ENCODE measurements around the gene LRRC1.

LRRC1 gene

GRCh38 chr6:53924821-53925422 lies 130.1 kb downstream of the LRRC1 start:
- in situ Hi-C loops (cut with MboI; ENCODE audit: low sequenced_read_pairs) = no loop called here
- DNase-seq (ENCODE audit: low spot score in 2 of 2) = no peak

GRCh38 chr6:53925891-53926290 lies 131.1 kb downstream of the LRRC1 start:
- Histone ChIP-seq H3K4me3 (no peak overlapping the region), H3K27me3 (ENCODE audit: low read depth) (no peaks in the 10 kb centered on the region), H3K4me1 (peaks cover 35% of the 10 kb centered on the region), H3K36me3 (replicated peaks) (peaks cover 2% of the 10 kb centered on the region; the same call in 1 of the 2 replicates), H3K9me3 (no peaks in the 10 kb centered on the region)
- in situ Hi-C loops (cut with MboI; ENCODE audit: low sequenced_read_pairs) = no loop called here
- no peak for DNase-seq (ENCODE audit: low spot score in 2 of 2)

More at GRCh38 chr6:53924821-53925422, 130.1 kb downstream of the LRRC1 start:
- peaks cover 2% of the 10 kb centered on the region; the same call in 1 of the 2 replicates for H3K36me3 ChIP-seq (replicated peaks)
- no peaks in the 10 kb centered on the region for H3K9me3 ChIP-seq
- no peak overlapping the region for H3K4me3 ChIP-seq
- no peaks in the 10 kb centered on the region for H3K27me3 ChIP-seq (ENCODE audit: low read depth)
- peaks cover 44% of the 10 kb centered on the region for H3K4me1 ChIP-seq

- Histone ChIP-seq H3K27me3 (ENCODE audit: low read depth) (no peaks in the 10 kb centered on the region), H3K9me3 (no peaks in the 10 kb centered on the region), H3K4me1 (peaks cover 29% of the 10 kb centered on the region), H3K4me3 (no peak overlapping the region), H3K36me3 (replicated peaks) (peaks cover 2% of the 10 kb centered on the region; the same call in 1 of the 2 replicates)
- DNase-seq (ENCODE audit: low spot score in 2 of 2) = no peak
- in situ Hi-C loops (cut with MboI; ENCODE audit: low sequenced_read_pairs) = no loop called here
Observed at GRCh38 chr6:53926505-53926904, 131.7 kb downstream of the LRRC1 start.

- Histone ChIP-seq H3K27me3 (ENCODE audit: low read depth) (no peaks in the 10 kb centered on the region), H3K4me3 (no peak overlapping the region), H3K9me3 (no peaks in the 10 kb centered on the region), H3K36me3 (replicated peaks) (peaks cover 2% of the 10 kb centered on the region; the same call in 1 of the 2 replicates), H3K4me1 (peaks cover 7% of the 10 kb centered on the region)
- DNase-seq (ENCODE audit: low spot score in 2 of 2) = no peak
- in situ Hi-C loops (cut with MboI; ENCODE audit: low sequenced_read_pairs) = no loop called here
Observed at GRCh38 chr6:53928641-53929040, 133.8 kb downstream of the LRRC1 start.

GRCh38 chr6:53929041-53929820 lies 134.4 kb downstream of the LRRC1 start:
- H3K4me3 ChIP-seq = no peak overlapping the region
- peaks cover 5% of the 10 kb centered on the region; the same call in 1 of the 2 replicates for H3K4me1 ChIP-seq
- in situ Hi-C loops (cut with MboI; ENCODE audit: low sequenced_read_pairs) = no loop called here
- H3K27me3 ChIP-seq (ENCODE audit: low read depth) = no peaks in the 10 kb centered on the region
- DNase-seq (ENCODE audit: low spot score in 2 of 2) = no peak
- peaks cover 2% of the 10 kb centered on the region; the same call in 1 of the 2 replicates for H3K36me3 ChIP-seq (replicated peaks)
- H3K9me3 ChIP-seq = no peaks in the 10 kb centered on the region

GRCh38 chr6:53929821-53930120 lies 135.0 kb downstream of the LRRC1 start:
- in situ Hi-C loops (cut with MboI; ENCODE audit: low sequenced_read_pairs) = no loop called here
- Histone ChIP-seq H3K4me3 (no peak overlapping the region), H3K9me3 (no peaks in the 10 kb centered on the region), H3K27me3 (ENCODE audit: low read depth) (no peaks in the 10 kb centered on the region), H3K36me3 (replicated peaks) (peaks cover 2% of the 10 kb centered on the region; the same call in 1 of the 2 replicates), H3K4me1 (peaks cover 5% of the 10 kb centered on the region; the same call in 1 of the 2 replicates)
- DNase-seq (ENCODE audit: low spot score in 2 of 2) = no peak

- Histone ChIP-seq H3K4me1 (peaks cover 5% of the 10 kb centered on the region; the same call in 1 of the 2 replicates), H3K36me3 (replicated peaks) (peaks cover 2% of the 10 kb centered on the region; the same call in 1 of the 2 replicates), H3K4me3 (no peak overlapping the region), H3K9me3 (no peaks in the 10 kb centered on the region), H3K27me3 (ENCODE audit: low read depth) (no peaks in the 10 kb centered on the region)
- DNase-seq (ENCODE audit: low spot score in 2 of 2) = no peak
- in situ Hi-C loops (cut with MboI; ENCODE audit: low sequenced_read_pairs) = no loop called here
Observed at GRCh38 chr6:53930330-53930729, 135.5 kb downstream of the LRRC1 start.

GRCh38 chr6:53931086-53931485 lies 136.3 kb downstream of the LRRC1 start:
- Histone ChIP-seq H3K36me3 (replicated peaks) (peaks cover 2% of the 10 kb centered on the region; the same call in 1 of the 2 replicates), H3K4me1 (peaks cover 5% of the 10 kb centered on the region; the same call in 1 of the 2 replicates), H3K9me3 (no peaks in the 10 kb centered on the region), H3K4me3 (no peak overlapping the region), H3K27me3 (ENCODE audit: low read depth) (no peaks in the 10 kb centered on the region)
- in situ Hi-C loops (cut with MboI; ENCODE audit: low sequenced_read_pairs) = no loop called here
- DNase-seq (ENCODE audit: low spot score in 2 of 2) = no peak

GRCh38 chr6:53932516-53932915 lies 137.7 kb downstream of the LRRC1 start:
- in situ Hi-C loops (cut with MboI; ENCODE audit: low sequenced_read_pairs) = no loop called here
- Histone ChIP-seq H3K4me3 (no peak overlapping the region), H3K27me3 (ENCODE audit: low read depth) (no peaks in the 10 kb centered on the region), H3K9me3 (no peaks in the 10 kb centered on the region), H3K4me1 (no peaks in the 10 kb centered on the region), H3K36me3 (replicated peaks) (no peaks in the 10 kb centered on the region; the same call in 1 of the 2 replicates)
- DNase-seq (ENCODE audit: low spot score in 2 of 2) = no peak

- Histone ChIP-seq H3K36me3 (replicated peaks) (no peaks in the 10 kb centered on the region; the same call in 1 of the 2 replicates), H3K9me3 (no peaks in the 10 kb centered on the region), H3K27me3 (ENCODE audit: low read depth) (no peaks in the 10 kb centered on the region), H3K4me1 (no peaks in the 10 kb centered on the region), H3K4me3 (no peak overlapping the region)
- no peak for DNase-seq (ENCODE audit: low spot score in 2 of 2)
- in situ Hi-C loops (cut with MboI; ENCODE audit: low sequenced_read_pairs) = no loop called here
Observed at GRCh38 chr6:53934023-53934422, 139.2 kb downstream of the LRRC1 start.

GRCh38 chr6:53937461-53937860 lies 142.7 kb downstream of the LRRC1 start:
- no peak for DNase-seq (ENCODE audit: low spot score in 2 of 2)
- H3K27me3 ChIP-seq (ENCODE audit: low read depth) = no peaks in the 10 kb centered on the region
- H3K36me3 ChIP-seq (replicated peaks) = no peaks in the 10 kb centered on the region
- no peak overlapping the region for H3K4me3 ChIP-seq
- H3K4me1 ChIP-seq = no peaks in the 10 kb centered on the region
- no peaks in the 10 kb centered on the region for H3K9me3 ChIP-seq
- in situ Hi-C loops (cut with MboI; ENCODE audit: low sequenced_read_pairs) = no loop called here

- Histone ChIP-seq H3K4me3 (no peak overlapping the region), H3K36me3 (replicated peaks) (no peaks in the 10 kb centered on the region), H3K9me3 (no peaks in the 10 kb centered on the region), H3K4me1 (no peaks in the 10 kb centered on the region), H3K27me3 (ENCODE audit: low read depth) (no peaks in the 10 kb centered on the region)
- in situ Hi-C loops (cut with MboI; ENCODE audit: low sequenced_read_pairs) = no loop called here
- DNase-seq (ENCODE audit: low spot score in 2 of 2) = no peak
Observed at GRCh38 chr6:53938810-53939209, 144.0 kb downstream of the LRRC1 start.

- no peak for DNase-seq (ENCODE audit: low spot score in 2 of 2)
- Histone ChIP-seq H3K9me3 (no peaks in the 10 kb centered on the region), H3K4me1 (no peaks in the 10 kb centered on the region), H3K36me3 (replicated peaks) (no peaks in the 10 kb centered on the region), H3K4me3 (no peak overlapping the region), H3K27me3 (ENCODE audit: low read depth) (no peaks in the 10 kb centered on the region)
- in situ Hi-C loops (cut with MboI; ENCODE audit: low sequenced_read_pairs) = no loop called here
Observed at GRCh38 chr6:53939830-53940229, 145.0 kb downstream of the LRRC1 start.

- H3K4me1 ChIP-seq = no peaks in the 10 kb centered on the region
- H3K4me3 ChIP-seq = no peak overlapping the region
- H3K36me3 ChIP-seq (replicated peaks) = no peaks in the 10 kb centered on the region
- in situ Hi-C loops (cut with MboI; ENCODE audit: low sequenced_read_pairs) = no loop called here
- peaks cover 4% of the 10 kb centered on the region for H3K9me3 ChIP-seq
- H3K27me3 ChIP-seq (ENCODE audit: low read depth) = no peaks in the 10 kb centered on the region
- DNase-seq (ENCODE audit: low spot score in 2 of 2) = no peak
Observed at GRCh38 chr6:53943395-53943794, 148.6 kb downstream of the LRRC1 start.

Data from HAP-1 (cell line).